ENCODE results near the gene GNA12.

The GNA12 gene, protein sequence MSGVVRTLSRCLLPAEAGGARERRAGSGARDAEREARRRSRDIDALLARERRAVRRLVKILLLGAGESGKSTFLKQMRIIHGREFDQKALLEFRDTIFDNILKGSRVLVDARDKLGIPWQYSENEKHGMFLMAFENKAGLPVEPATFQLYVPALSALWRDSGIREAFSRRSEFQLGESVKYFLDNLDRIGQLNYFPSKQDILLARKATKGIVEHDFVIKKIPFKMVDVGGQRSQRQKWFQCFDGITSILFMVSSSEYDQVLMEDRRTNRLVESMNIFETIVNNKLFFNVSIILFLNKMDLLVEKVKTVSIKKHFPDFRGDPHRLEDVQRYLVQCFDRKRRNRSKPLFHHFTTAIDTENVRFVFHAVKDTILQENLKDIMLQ

DNA sequence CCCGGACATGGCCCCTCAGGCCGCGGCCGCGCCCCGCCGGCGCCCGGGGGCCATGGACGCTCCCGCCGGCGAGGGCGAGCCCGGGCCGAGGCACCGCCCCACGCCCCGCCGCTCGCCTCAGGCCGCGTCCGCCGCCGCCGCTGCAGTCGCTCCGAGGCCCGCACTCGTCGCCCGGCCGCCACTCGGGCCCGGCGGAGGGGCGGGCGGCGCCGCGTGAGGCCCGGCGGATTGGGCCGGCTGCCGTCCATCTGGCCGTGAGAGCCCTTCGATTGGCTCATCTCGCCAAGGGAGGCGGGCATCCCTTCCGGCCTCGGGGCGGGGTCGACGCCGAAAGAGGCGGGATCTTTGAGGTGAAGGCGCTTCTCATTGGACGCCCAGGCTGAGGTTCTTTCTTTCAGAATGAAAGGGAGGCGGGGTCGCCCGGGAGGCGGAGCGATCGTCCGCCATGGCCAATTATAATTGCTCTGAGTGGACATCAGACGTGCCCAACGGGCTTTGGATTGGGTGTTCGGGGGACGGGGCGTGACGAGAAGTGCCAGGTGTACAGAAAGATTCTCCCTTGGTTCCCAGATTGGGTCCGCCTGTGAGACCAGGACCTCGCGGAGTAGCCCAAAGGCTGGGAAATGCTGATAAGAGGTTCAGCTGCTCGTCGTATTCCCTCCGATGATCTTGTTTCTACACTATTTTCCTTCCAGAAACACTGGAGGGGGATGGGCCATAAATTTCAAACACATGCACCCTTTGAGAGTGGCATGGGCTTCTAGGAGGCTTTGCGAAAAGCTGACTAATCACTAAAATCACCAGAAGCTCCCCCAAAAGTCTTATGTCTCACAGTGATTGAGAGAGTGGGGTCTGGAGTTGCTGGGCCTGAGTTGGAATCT, at the start of gene GNA12:
GNA12 (minus strand) TSS at position 156 of the 881 bp plus-strand sequence; CDS start at position 9, 147 bp downstream.
- Histone ChIP-seq H3K9ac (ENCODE audit: low read length) (peak within 1 kb of the TSS; percentile 37), H3K36me3 (ENCODE audit: control insufficient read depth, insufficient read depth, low read length) (no peaks in the 10 kb centered on the region), H3K4me1 (ENCODE audit: control insufficient read depth, insufficient read depth, low read length) (peaks cover 5% of the 10 kb centered on the region), H3K27me3 (ENCODE audit: control insufficient read depth, insufficient read depth, low read length) (no peaks in the 10 kb centered on the region), H3K27ac (ENCODE audit: low read depth, low read length) (peak within 1 kb of the TSS; percentile 75), H3K4me3 (ENCODE audit: low read length) (peak within 1 kb of the TSS; percentile 87)

DNA sequence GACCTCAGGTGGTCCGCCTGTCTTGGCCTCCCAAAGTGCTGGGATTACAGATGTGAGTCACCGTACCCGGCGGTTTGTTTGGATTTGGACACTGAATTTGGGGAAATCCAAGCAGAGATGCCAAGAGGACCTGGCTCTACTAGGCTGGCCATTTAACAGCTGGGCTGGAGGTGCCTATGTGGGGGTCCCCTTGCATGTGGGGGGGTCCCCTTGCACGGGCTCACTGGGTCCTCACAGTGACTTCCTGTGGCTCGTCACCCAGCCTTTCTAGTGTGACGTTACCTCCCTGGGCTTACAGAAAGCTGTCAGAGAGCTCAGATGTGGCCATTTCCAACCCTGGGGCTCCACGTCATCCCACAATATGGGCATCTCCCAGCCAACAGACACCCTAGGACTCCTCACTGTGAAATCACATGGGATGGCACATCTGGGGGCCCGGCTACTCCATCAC, 49.3 kb upstream of the GNA12 start:
- Histone ChIP-seq H3K36me3 (ENCODE audit: control insufficient read depth, insufficient read depth, low read length) (no peaks in the 10 kb centered on the region), H3K9ac (ENCODE audit: low read length) (no peak overlapping the region), H3K27me3 (ENCODE audit: control insufficient read depth, insufficient read depth, low read length) (no peaks in the 10 kb centered on the region), H3K4me1 (ENCODE audit: control insufficient read depth, insufficient read depth, low read length) (no peaks in the 10 kb centered on the region), H3K4me3 (ENCODE audit: low read length) (no peak overlapping the region), H3K27ac (ENCODE audit: low read depth, low read length) (no peak overlapping the region)

GRCh38 chr7:2892549-2892948, 48.4 kb upstream of the GNA12 start:
- Histone ChIP-seq H3K27ac (ENCODE audit: low read depth, low read length) (no peak overlapping the region), H3K27me3 (ENCODE audit: control insufficient read depth, insufficient read depth, low read length) (no peaks in the 10 kb centered on the region), H3K36me3 (ENCODE audit: control insufficient read depth, insufficient read depth, low read length) (no peaks in the 10 kb centered on the region), H3K9ac (ENCODE audit: low read length) (no peak overlapping the region), H3K4me1 (ENCODE audit: control insufficient read depth, insufficient read depth, low read length) (no peaks in the 10 kb centered on the region), H3K4me3 (ENCODE audit: low read length) (no peak overlapping the region)

DNA sequence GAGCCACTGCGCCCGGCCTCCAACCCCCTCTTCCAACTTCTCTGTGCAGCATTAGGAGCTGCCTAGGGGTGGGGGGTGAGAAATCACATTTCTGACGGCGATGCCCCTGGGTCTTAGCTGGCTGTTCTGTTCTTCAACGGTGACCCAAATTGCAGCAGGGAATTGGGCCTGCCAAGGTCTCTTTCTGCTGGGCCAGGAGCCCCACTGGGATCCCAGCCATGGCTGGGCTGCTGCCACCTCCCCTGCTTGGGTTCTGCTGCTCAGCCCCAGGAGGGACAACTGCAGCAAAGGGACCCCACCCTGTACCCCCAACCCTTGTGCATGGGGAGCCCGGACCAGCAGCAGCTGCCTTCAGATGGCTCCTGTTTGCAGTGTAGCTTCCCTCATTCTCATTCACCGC, 43.7 kb upstream of the GNA12 start:
- Histone ChIP-seq H3K27me3 (ENCODE audit: control insufficient read depth, insufficient read depth, low read length) (no peaks in the 10 kb centered on the region), H3K4me3 (ENCODE audit: low read length) (no peak overlapping the region), H3K27ac (ENCODE audit: low read depth, low read length) (no peak overlapping the region), H3K9ac (ENCODE audit: low read length) (no peak overlapping the region), H3K36me3 (ENCODE audit: control insufficient read depth, insufficient read depth, low read length) (no peaks in the 10 kb centered on the region), H3K4me1 (ENCODE audit: control insufficient read depth, insufficient read depth, low read length) (no peaks in the 10 kb centered on the region)

DNA sequence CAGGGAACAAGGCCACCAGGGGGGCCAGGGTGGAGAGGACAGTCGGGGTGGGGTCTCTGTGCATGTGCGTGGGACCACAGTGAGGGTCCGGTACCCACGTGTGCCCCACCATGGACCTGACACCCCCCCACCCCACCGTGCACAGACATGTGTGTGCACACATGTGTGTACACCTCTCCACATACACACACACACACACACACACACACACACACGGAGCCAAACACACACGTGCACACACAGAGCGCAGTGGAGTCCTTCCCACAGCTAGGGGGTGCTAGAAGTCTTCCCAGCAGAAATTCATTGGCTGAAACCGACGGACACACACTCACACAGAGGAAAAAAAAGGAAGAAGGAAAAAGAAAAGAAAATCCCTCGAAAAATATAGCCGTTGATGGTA, 42.8 kb upstream of the GNA12 start:
- Histone ChIP-seq H3K9ac (ENCODE audit: low read length) (no peak overlapping the region), H3K36me3 (ENCODE audit: control insufficient read depth, insufficient read depth, low read length) (no peaks in the 10 kb centered on the region), H3K27me3 (ENCODE audit: control insufficient read depth, insufficient read depth, low read length) (no peaks in the 10 kb centered on the region), H3K4me1 (ENCODE audit: control insufficient read depth, insufficient read depth, low read length) (no peaks in the 10 kb centered on the region), H3K4me3 (ENCODE audit: low read length) (no peak overlapping the region), H3K27ac (ENCODE audit: low read depth, low read length) (no peak overlapping the region)

GRCh38 chr7:2886391-2886790, 42.3 kb upstream of the GNA12 start:
- H3K36me3 ChIP-seq (ENCODE audit: control insufficient read depth, insufficient read depth, low read length), result no peaks in the 10 kb centered on the region
- no peaks in the 10 kb centered on the region for H3K4me1 ChIP-seq (ENCODE audit: control insufficient read depth, insufficient read depth, low read length)
- no peak overlapping the region for H3K27ac ChIP-seq (ENCODE audit: low read depth, low read length)
- no peaks in the 10 kb centered on the region for H3K27me3 ChIP-seq (ENCODE audit: control insufficient read depth, insufficient read depth, low read length)
- H3K9ac ChIP-seq (ENCODE audit: low read length), result no peak overlapping the region
- no peak overlapping the region for H3K4me3 ChIP-seq (ENCODE audit: low read length)

DNA sequence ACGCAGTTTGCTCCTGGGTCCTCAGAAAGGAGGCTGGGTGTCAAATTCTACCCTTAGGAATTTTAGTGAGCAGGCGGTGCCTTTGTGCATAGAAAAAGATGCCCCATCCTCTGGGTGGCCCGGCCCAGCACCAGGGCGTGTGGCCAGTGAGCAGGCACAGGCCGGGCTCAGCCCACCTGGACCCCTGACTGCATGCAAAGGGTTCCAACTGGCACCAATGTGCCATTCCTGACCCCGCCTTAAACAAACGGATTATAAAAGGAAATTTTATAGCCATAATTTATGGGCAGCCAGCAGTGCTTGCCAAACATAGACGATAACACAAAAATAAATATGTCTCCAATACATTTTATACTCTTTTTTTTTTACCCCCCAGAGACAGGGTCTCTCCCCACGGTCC, 40.1 kb upstream of the GNA12 start:
- Histone ChIP-seq H3K9ac (ENCODE audit: low read length) (no peak overlapping the region), H3K4me1 (ENCODE audit: control insufficient read depth, insufficient read depth, low read length) (no peaks in the 10 kb centered on the region), H3K27ac (ENCODE audit: low read depth, low read length) (no peak overlapping the region), H3K4me3 (ENCODE audit: low read length) (no peak overlapping the region), H3K36me3 (ENCODE audit: control insufficient read depth, insufficient read depth, low read length) (no peaks in the 10 kb centered on the region), H3K27me3 (ENCODE audit: control insufficient read depth, insufficient read depth, low read length) (no peaks in the 10 kb centered on the region)

GRCh38 chr7:2883101-2883500, 39.0 kb upstream of the GNA12 start:
- Histone ChIP-seq H3K27ac (ENCODE audit: low read depth, low read length) (no peak overlapping the region), H3K36me3 (ENCODE audit: control insufficient read depth, insufficient read depth, low read length) (no peaks in the 10 kb centered on the region), H3K4me1 (ENCODE audit: control insufficient read depth, insufficient read depth, low read length) (no peaks in the 10 kb centered on the region), H3K27me3 (ENCODE audit: control insufficient read depth, insufficient read depth, low read length) (no peaks in the 10 kb centered on the region), H3K9ac (ENCODE audit: low read length) (no peak overlapping the region), H3K4me3 (ENCODE audit: low read length) (no peak overlapping the region)

DNA sequence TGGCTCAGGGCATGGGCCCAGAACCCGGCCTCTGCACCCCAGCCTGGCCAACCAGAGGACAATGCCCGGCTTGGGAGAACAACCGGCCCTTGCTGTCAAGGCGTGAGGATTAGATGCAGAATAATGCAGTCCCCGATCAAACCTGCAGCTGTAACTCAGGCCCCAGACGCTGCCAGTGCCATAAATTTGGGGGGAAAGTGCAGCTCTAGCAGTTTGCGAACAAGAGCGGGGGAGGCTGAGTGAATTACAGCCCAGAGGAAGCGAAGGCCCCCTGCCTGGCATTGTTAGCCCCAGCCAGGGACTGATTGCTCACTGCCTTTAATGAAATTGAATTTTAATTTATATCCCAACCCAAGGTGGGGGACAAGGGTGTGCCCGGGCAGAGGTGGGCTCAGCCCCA, 38.0 kb upstream of the GNA12 start:
- H3K27me3 ChIP-seq (ENCODE audit: control insufficient read depth, insufficient read depth, low read length), result no peaks in the 10 kb centered on the region

DNA sequence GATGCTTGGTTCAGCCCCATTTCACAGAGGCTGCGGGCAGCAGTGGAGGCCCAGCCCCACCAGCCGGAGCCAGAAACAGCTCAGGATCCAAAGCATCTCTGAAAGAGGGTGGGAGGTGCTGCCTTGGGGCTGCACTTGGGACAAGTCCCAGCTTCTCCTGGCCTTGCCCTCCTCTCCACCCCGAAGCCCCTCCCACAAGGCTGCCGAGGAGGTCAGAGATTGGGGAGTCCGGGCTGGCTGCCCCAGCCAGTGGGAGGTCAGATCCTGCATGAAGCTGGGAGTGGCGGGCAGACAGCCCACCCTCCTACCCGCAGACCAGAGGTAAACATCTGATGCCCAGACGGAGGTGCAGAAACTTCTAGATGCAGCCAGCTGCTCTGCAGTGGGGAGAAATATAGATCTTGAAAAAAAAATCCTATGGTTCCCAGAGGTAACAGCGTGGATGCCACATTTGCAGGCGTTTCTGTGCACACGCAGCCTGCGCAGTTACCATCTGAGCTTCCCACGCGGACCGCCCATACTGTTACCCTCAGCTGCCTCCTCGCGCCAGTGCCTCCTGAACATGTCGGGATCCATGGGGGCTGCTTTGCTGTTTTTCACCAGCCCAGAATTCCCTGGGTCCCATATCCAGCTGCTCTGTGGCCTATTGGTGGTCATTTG, 36.9 kb upstream of the GNA12 start:
- H3K27ac ChIP-seq (ENCODE audit: low read depth, low read length), result no peak overlapping the region
- H3K9ac ChIP-seq (ENCODE audit: low read length), result no peak overlapping the region
- no peak overlapping the region for H3K4me3 ChIP-seq (ENCODE audit: low read length)
- no peaks in the 10 kb centered on the region for H3K4me1 ChIP-seq (ENCODE audit: control insufficient read depth, insufficient read depth, low read length)
- H3K36me3 ChIP-seq (ENCODE audit: control insufficient read depth, insufficient read depth, low read length), result no peaks in the 10 kb centered on the region
- H3K27me3 ChIP-seq (ENCODE audit: control insufficient read depth, insufficient read depth, low read length), result no peaks in the 10 kb centered on the region

More for the DNA sequence above, 38.0 kb upstream of the GNA12 start:
- no peaks in the 10 kb centered on the region for H3K4me1 ChIP-seq (ENCODE audit: control insufficient read depth, insufficient read depth, low read length)
- no peak overlapping the region for H3K4me3 ChIP-seq (ENCODE audit: low read length)
- no peak overlapping the region for H3K27ac ChIP-seq (ENCODE audit: low read depth, low read length)
- H3K9ac ChIP-seq (ENCODE audit: low read length), result no peak overlapping the region
- no peaks in the 10 kb centered on the region for H3K36me3 ChIP-seq (ENCODE audit: control insufficient read depth, insufficient read depth, low read length)

GRCh38 chr7:2880051-2880450, 35.9 kb upstream of the GNA12 start:
- peaks cover 2% of the 10 kb centered on the region for H3K27me3 ChIP-seq (ENCODE audit: control insufficient read depth, insufficient read depth, low read length)
- no peaks in the 10 kb centered on the region for H3K4me1 ChIP-seq (ENCODE audit: control insufficient read depth, insufficient read depth, low read length)
- H3K27ac ChIP-seq (ENCODE audit: low read depth, low read length), result no peak overlapping the region
- no peak overlapping the region for H3K4me3 ChIP-seq (ENCODE audit: low read length)
- H3K9ac ChIP-seq (ENCODE audit: low read length), result no peak overlapping the region
- no peaks in the 10 kb centered on the region for H3K36me3 ChIP-seq (ENCODE audit: control insufficient read depth, insufficient read depth, low read length)

GRCh38 chr7:2879354-2879753, 35.2 kb upstream of the GNA12 start:
- Histone ChIP-seq H3K4me1 (ENCODE audit: control insufficient read depth, insufficient read depth, low read length) (no peaks in the 10 kb centered on the region), H3K27me3 (ENCODE audit: control insufficient read depth, insufficient read depth, low read length) (peaks cover 2% of the 10 kb centered on the region), H3K27ac (ENCODE audit: low read depth, low read length) (no peak overlapping the region), H3K9ac (ENCODE audit: low read length) (no peak overlapping the region), H3K36me3 (ENCODE audit: control insufficient read depth, insufficient read depth, low read length) (no peaks in the 10 kb centered on the region), H3K4me3 (ENCODE audit: low read length) (no peak overlapping the region)
